Esophagus (tissue), 2 donors: ENCODE measurements around the gene USP22. TPM values are rescaled to one million over a fixed set of nuclear protein-coding genes. Genes with fewer than 3 reads are reported as not detected.

Source experiments
- polyA plus RNA-seq, 2 donors: library from polyadenylated mRNA; stranded (reverse); fragments of 200-250 nt; gene quantifications; one replicate each; pipeline ENCODE4 v1.2.3, GENCODE V29; 2013
- donor health status: healthy with polysubstance abuse.
- donor health status: Bipolar disorder and iron deficiency.

Gene USP22
- polyA plus RNA-seq, 2 donors: 19.6 to 29.9 TPM

Other genes starting within 250 kb of the USP22 start
- 10 to 100 TPM; 18.8 to 19.4 TPM for gene DHRS7B, start 84.0 kb upstream of the USP22 start, polyA plus RNA-seq
- 10 to 100 TPM; 28.0 TPM for gene TMEM11, start 171.2 kb upstream of the USP22 start, polyA plus RNA-seq
- gene NATD1, start 210.4 kb upstream of the USP22 start, polyA plus RNA-seq: 1 to 10 TPM; 2.3 to 3.2 TPM
- gene MAP2K3, start 241.7 kb upstream of the USP22 start, polyA plus RNA-seq: 10 to 100 TPM; 35.5 to 39.8 TPM